K562 (cell line): ENCODE results near the gene TRIM32. TPM values are rescaled to one million over a fixed set of nuclear protein-coding genes. Genes with fewer than 3 reads are reported as not detected.

Source experiments
- ATAC-seq: fragments of 200-7000 bp; cut with Tn5 transposase; 3 replicates; pipeline ENCODE4 v1.9.1; 2020; ENCODE audit warnings: moderate library complexity
- BruUV-seq: library from RNA; stranded (reverse); fragments of 400-500 nt; replicated peaks from 2 replicates; lab custom pipeline; 2021; lab: Mats Ljungman, UMichigan
- CTCF ChIA-PET: fragments of 300-600 bp; formaldehyde crosslinking; extraction: SDS; loops from one replicate; lab custom pipeline; 2021; ENCODE audit warnings: low intra/inter-chr PET ratio; lab: Yijun Ruan, JAX
- POLR2A ChIA-PET: fragments of 300-600, 350-650 bp; sonication (Branson Sonifier 250); formaldehyde crosslinking; extraction: SDS; loops from one replicate; lab custom pipeline; 2021; ENCODE audit warnings: antibody characterized with exemption, inconsistent platforms; lab: Yijun Ruan, JAX
- DNase-seq, 4 experiments: peaks; one replicate each; pipeline versions ENCODE4 v3.0.0 to v3.0.0-alpha.2; 2011 to 2018; ENCODE audit warnings: low spot score in 3 of 4, mixed read lengths in 3 of 4; ENCODE audit errors: extremely low read depth in 1 of 4
- FAIRE-seq: peaks from 2 replicates; lab custom pipeline; 2011; peaks lifted over from hg19 to GRCh38; lab: Jason Lieb, UNC
- H2AFZ ChIP-seq: 2 replicates; pipeline ENCODE4 v1.6.0; 2011; ENCODE audit warnings: low read depth, low read length, control low read depth, inconsistent platforms
- H3K27ac ChIP-seq: fragments of 200-600 bp; 3 replicates; pipeline ENCODE4 v1.8.0; 2011; ENCODE audit warnings: low read depth, mild to moderate bottlenecking, control low read depth, inconsistent platforms, low read length, moderate library complexity, mixed read lengths; ENCODE audit errors: extremely low read depth
- H3K27me3 ChIP-seq, 2 experiments: fragments of 300-600 bp in 1 of 2; 2 replicates in 1 of 2; 3 replicates in 1 of 2; pipeline versions ENCODE4 v1.6.0 to v1.8.0; 2011; ENCODE audit warnings: inconsistent platforms in 2 of 2, low read length in 2 of 2, mild to moderate bottlenecking in 1 of 2, mixed read lengths in 1 of 2, moderate library complexity in 1 of 2; ENCODE audit not compliant: control insufficient read depth in 2 of 2, insufficient read depth in 2 of 2
- H3K36me3 ChIP-seq: fragments of 300-600 bp; 3 replicates; pipeline ENCODE4 v1.8.0; 2011; ENCODE audit warnings: mild to moderate bottlenecking, low read length, inconsistent platforms; ENCODE audit not compliant: control insufficient read depth, insufficient read depth
- H3K4me1 ChIP-seq, 2 experiments: fragments of 200-600 bp in 1 of 2; replicated peaks in 1 of 2; 2 replicates in 1 of 2; 3 replicates in 1 of 2; pipeline versions ENCODE4 v1.5.1 to v1.8.0; 2011; ENCODE audit warnings: inconsistent platforms in 2 of 2, low read length in 2 of 2, mild to moderate bottlenecking in 1 of 2, mixed read lengths in 1 of 2, moderate library complexity in 1 of 2; ENCODE audit not compliant: control insufficient read depth in 2 of 2, insufficient read depth in 2 of 2
- H3K4me2 ChIP-seq: 2 replicates; pipeline ENCODE4 v1.6.1; 2011; ENCODE audit warnings: low read length, control low read depth, inconsistent platforms, mixed read lengths; ENCODE audit not compliant: insufficient read depth
- H3K4me3 ChIP-seq: fragments of 200-600 bp; sonication (generic), shearing (Covaris generic); 2 replicates; pipeline ENCODE4 v1.5.1; 2016; ENCODE audit warnings: control low read depth, inconsistent platforms
- H3K79me2 ChIP-seq: fragments of 200-600 bp; 3 replicates; pipeline ENCODE4 v1.8.0; 2011; ENCODE audit warnings: low read length, inconsistent platforms; ENCODE audit not compliant: control insufficient read depth, insufficient read depth
- H3K9ac ChIP-seq, 2 experiments: 2 replicates each; pipeline versions ENCODE4 v1.6.0 to v1.6.1; 2011; ENCODE audit warnings: low read depth in 2 of 2, low read length in 2 of 2, control low read depth in 1 of 2, inconsistent platforms in 1 of 2, mild to moderate bottlenecking in 1 of 2, mixed read lengths in 1 of 2; ENCODE audit not compliant: insufficient read depth in 1 of 2
- H3K9me1 ChIP-seq: one replicate; pipeline ENCODE4 v1.6.0; 2011; ENCODE audit warnings: inconsistent platforms, mild to moderate bottlenecking, low read length, moderate library complexity; ENCODE audit not compliant: control insufficient read depth, insufficient read depth
- H3K9me3 ChIP-seq: replicated peaks from 2 replicates; pipeline ENCODE4 v1.5.1; 2011; ENCODE audit warnings: low read depth, low read length, inconsistent platforms; ENCODE audit not compliant: control insufficient read depth, insufficient read depth
- H4K20me1 ChIP-seq: replicated peaks from 2 replicates; pipeline ENCODE4 v1.6.1; 2011; ENCODE audit warnings: low read length, inconsistent platforms, mixed read lengths; ENCODE audit not compliant: control insufficient read depth, insufficient read depth
- CHCHD3 ChIP-seq: fragments of 250-450 bp; sonication (Bioruptor Pico); IDR thresholded peaks from 2 replicates; pipeline ENCODE4 v2.1.2; 2022; ENCODE audit warnings: mild to moderate bottlenecking
- MTA2 ChIP-seq: fragments of 450-650 bp; IDR thresholded peaks from 2 replicates; pipeline ENCODE4 v1.6.1; 2016; ENCODE audit warnings: low read depth
- NR3C1 ChIP-seq: sonication (generic); formaldehyde crosslinking; IDR thresholded peaks from 2 replicates; pipeline ENCODE4 v1.8.1; 2022; ENCODE audit warnings: missing genetic modification reagents
- PCBP1 ChIP-seq: fragments of 200-400 bp; formaldehyde crosslinking; IDR thresholded peaks from 2 replicates; pipeline ENCODE4 v1.6.1; 2018; ENCODE audit warnings: mild to moderate bottlenecking, low read depth, low read length; ENCODE audit not compliant: poor library complexity, severe bottlenecking
- SMC3 ChIP-seq: conservative IDR thresholded peaks from 2 replicates; pipeline ENCODE4 v1.6.1; 2011; ENCODE audit warnings: low read depth, low read length, improper control_type of control experiment; ENCODE audit not compliant: insufficient read depth
- THAP12 ChIP-seq: fragments of 250-450 bp; sonication (Bioruptor Pico); IDR thresholded peaks from 2 replicates; pipeline ENCODE4 v1.9.0; 2021; ENCODE audit warnings: mild to moderate bottlenecking, inconsistent platforms
- ZNF444 ChIP-seq: fragments of 250-450 bp; sonication (Bioruptor Pico); IDR thresholded peaks from 2 replicates; pipeline ENCODE4 v1.4.0; 2020; ENCODE audit warnings: mild to moderate bottlenecking, moderate library complexity
- WGBS: fragments of 100-300 bp; shearing (Covaris generic); methylation state at CpG from one replicate; pipeline ENCODE4 v1.1.6; 2016; ENCODE audit warnings: low coverage, mixed read lengths; ENCODE audit not compliant: insufficient coverage; ENCODE audit errors: missing lambda C conversion rate; 5-methylcytosine and 5-hydroxymethylcytosine counted together
- in situ Hi-C: fragments of 300-500 bp; cut with MboI; formaldehyde crosslinking; loops from 4 replicates; pipeline ENCODE4 v1.15.0; 2018; ENCODE audit warnings: inconsistent platforms, mixed read lengths
- intact Hi-C: fragments of 100-400 bp; cut with micrococcal nuclease; formaldehyde crosslinking; loops from 2 replicates; pipeline ENCODE4 v1.14.2; 2022
- polyA plus RNA-seq, 8 experiments: library from polyadenylated mRNA; depleted of rRNA in 4 of 8; stranded (reverse) in 5 of 8; unstranded in 3 of 8; fragments of >200 nt; fragmentation: Nextera tagmentation in 2 of 8; fragmentation: Illumina TruSeq in 1 of 8; extraction: Ambion mirVana in 2 of 8; extraction: Trizol in 1 of 8; gene quantifications; 2 replicates each; pipeline versions ENCODE4 v1.2.1 to v1.2.3, GENCODE V29; 2011 to 2014; ENCODE audit warnings: inconsistent platforms in 1 of 8, missing spikeins in 1 of 8
- total RNA-seq, 7 experiments: library from RNA; depleted of rRNA in 6 of 7; stranded (reverse); fragments of >200 nt in 6 of 7; fragmentation: Illumina TruSeq in 2 of 7; extraction: Trizol in 2 of 7; gene quantifications; 2 replicates each; pipeline versions ENCODE4 v1.2.1 to v1.2.3, GENCODE V29; 2011 to 2021; ENCODE audit warnings: low replicate concordance in 1 of 7

The TRIM32 gene
- total and polyA plus RNA-seq, 9 of the 15 experiments (the other 6 are each of a cell fraction or from before 2014, with no cell fraction given) = 3.5 to 9.4 (median 5.9) TPM

- 0% methylated on average over 2 of the region's 2 CpGs for WGBS
- no peak for TF ChIP-seq MTA2
- no peak for TF ChIP-seq PCBP1
- TF ChIP-seq THAP12 (CRISPR knock-in tag) = no peak
- no peak for TF ChIP-seq ZNF444
- TF ChIP-seq CHCHD3 = no peak
- no peak for TF ChIP-seq SMC3
- no peak for TF ChIP-seq NR3C1
- intact Hi-C loops = no loop called here
- BruUV-seq = no TSS peak
- no peaks in the 10 kb centered on the region for H3K27me3 ChIP-seq
- no peaks in the 10 kb centered on the region for H4K20me1 ChIP-seq
- CTCF ChIA-PET = no interaction called here
- in situ Hi-C loops = no loop called here
- no peaks in the 10 kb centered on the region for H3K79me2 ChIP-seq
- POLR2A ChIA-PET = interaction anchor here (0.7 kb wide), 1 partner anchor 54 kb away, joined by 3 read pairs; no protein-coding TSS in a partner anchor
- H3K4me1 ChIP-seq = no peaks in the 10 kb centered on the region
- no peak for ATAC-seq
- no peaks in the 10 kb centered on the region for H3K9me3 ChIP-seq
- H3K27ac ChIP-seq = no peak overlapping the region
- H3K9me1 ChIP-seq = no peaks in the 10 kb centered on the region
- H3K4me2 ChIP-seq = no peak overlapping the region
- H3K36me3 ChIP-seq = no peaks in the 10 kb centered on the region
- DNase-seq = no peak
- no peak overlapping the region for H2AFZ ChIP-seq
- H3K4me3 ChIP-seq = no peak overlapping the region
- FAIRE-seq = no peak
- H3K9ac ChIP-seq = no peak overlapping the region
Observed at GRCh38 chr9:116656977-116657376, 30.1 kb upstream of the TRIM32 start.
